LNCAP (cell line): ENCODE results near the gene GPRIN2.

Experiments
- TF ChIP-seq, protein P1 (sequence below): fragments of 450-650 bp; IDR thresholded peaks from 2 replicates; pipeline ENCODE4 v1.5.1; 2017; ENCODE audit warnings: mild to moderate bottlenecking

GPRIN2 gene

DNA sequence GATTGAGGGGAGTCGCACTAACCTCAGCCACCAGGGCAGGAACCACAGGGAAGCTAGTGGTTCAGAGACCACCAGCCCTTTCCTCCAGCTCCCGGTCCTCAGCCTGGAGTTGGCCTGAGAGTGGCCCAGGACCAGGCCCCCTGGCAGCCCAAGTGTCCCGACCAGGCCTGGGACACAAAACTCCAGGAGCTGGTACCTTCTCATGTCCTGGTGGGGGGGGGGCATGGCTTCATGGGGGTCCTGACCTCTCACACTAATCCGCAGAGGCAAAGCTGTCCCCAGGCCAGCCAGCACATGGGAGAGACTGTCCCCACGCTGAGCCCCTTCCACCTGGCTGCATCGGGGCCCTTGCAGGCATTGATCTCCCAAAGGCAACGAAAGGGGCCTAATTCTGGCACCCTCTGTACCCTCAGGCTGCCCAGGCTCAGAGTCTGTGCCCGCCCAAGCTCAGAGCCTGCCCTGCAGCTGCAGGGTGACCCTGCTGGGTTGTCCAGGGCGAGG is 28.2 kb downstream of the GPRIN2 start:
- TF ChIP-seq, protein P1, sequence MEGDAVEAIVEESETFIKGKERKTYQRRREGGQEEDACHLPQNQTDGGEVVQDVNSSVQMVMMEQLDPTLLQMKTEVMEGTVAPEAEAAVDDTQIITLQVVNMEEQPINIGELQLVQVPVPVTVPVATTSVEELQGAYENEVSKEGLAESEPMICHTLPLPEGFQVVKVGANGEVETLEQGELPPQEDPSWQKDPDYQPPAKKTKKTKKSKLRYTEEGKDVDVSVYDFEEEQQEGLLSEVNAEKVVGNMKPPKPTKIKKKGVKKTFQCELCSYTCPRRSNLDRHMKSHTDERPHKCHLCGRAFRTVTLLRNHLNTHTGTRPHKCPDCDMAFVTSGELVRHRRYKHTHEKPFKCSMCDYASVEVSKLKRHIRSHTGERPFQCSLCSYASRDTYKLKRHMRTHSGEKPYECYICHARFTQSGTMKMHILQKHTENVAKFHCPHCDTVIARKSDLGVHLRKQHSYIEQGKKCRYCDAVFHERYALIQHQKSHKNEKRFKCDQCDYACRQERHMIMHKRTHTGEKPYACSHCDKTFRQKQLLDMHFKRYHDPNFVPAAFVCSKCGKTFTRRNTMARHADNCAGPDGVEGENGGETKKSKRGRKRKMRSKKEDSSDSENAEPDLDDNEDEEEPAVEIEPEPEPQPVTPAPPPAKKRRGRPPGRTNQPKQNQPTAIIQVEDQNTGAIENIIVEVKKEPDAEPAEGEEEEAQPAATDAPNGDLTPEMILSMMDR = no peak

DNA sequence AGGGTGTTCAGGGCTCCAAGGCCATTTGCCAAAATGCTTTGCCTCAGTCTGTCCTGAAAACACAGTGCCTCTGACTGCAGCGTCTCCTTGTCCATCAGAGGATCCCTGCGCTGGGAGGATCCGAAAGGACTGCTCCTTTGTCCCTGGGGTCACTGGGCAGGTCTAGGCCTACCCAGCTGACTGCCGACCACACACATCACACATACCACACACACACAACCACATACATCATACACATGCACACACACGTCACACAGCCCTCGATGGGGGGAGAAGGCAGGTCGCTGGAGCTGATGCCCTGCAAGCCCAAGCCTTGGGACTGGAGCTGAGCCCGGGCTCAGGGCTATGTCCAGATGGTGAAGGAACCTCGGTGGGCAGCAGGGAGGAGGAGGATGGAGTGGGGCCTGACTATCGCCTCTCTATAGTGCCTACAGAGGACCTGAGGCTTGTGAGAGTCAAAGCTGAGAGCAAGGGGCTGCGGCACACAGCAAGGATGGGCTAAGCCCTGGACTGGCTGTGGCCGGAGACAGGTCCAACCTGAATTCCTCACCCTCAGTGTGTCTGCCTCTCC is 29.1 kb downstream of the GPRIN2 start:
- TF ChIP-seq, protein P1 = no peak

DNA sequence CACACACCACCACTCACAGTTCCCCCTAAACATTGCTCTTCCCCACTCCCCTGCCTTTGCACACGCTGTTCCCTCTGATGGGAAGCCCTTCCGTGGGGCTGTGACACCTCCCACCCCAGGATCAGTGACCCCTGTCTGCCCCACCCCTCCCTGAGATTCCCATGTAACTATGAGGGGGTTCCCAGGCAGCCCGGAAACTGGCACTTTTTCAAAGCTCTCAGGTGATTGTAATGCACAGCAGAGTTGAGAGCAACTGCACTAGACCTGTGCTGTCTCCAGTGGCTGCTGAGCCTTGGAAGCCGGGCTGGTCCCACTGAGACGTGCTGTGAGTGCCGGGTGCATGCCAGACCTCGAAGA is 29.8 kb downstream of the GPRIN2 start:
- TF ChIP-seq, protein P1 = no peak

DNA sequence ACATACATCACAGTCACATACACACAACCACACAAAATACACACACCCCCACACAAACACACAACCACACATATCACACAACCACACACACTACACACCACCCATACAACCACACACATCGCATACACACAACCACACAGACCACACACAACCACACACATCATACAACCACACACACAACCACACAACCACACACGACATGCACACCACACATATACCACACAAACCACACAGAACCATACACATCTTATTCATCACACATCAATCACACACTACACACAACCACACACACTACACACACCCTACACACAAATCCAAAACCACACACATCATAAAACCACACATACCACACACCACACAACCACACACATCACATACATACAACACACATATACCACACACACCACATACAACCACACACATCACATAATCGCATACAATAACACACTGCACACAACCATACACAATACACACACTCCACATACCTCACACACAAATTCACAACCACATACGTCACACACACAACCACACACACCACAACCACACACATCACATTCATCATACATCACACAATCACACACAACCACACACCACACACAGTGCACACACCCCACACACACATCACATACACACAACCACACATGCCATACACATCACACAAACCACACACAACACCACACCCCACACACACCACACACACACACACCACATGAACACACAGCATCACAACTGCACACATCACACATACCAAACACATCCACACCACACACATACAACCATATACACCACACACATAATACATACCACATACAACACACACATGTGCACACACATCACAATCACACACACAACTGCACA is 30.4 kb downstream of the GPRIN2 start:
- TF ChIP-seq, protein P1 = no peak

DNA sequence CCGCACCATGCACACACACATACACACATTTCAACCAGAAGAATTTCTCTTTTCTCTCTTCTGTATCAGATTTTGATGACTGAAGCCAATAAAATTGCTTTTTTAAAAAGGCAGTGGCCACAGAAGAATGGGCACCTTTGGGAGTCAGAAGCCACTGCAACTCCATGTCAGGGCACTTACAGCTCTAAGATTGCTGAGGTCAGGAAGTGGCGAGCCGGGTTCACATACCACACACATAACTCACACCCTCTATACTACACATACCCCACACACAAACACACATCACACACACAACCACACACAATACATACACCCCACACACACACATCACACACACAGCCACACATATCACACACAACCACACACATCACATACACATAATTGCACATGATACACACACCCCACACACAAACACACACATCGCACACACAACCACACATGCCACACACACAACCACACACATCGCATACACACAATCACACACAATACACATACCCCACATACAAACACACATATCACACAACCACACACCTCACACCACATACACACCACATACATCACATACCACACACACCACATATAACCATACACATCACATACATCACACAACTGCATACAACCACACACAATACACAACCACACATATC is 31.2 kb downstream of the GPRIN2 start:
- TF ChIP-seq, protein P1 = no peak

DNA sequence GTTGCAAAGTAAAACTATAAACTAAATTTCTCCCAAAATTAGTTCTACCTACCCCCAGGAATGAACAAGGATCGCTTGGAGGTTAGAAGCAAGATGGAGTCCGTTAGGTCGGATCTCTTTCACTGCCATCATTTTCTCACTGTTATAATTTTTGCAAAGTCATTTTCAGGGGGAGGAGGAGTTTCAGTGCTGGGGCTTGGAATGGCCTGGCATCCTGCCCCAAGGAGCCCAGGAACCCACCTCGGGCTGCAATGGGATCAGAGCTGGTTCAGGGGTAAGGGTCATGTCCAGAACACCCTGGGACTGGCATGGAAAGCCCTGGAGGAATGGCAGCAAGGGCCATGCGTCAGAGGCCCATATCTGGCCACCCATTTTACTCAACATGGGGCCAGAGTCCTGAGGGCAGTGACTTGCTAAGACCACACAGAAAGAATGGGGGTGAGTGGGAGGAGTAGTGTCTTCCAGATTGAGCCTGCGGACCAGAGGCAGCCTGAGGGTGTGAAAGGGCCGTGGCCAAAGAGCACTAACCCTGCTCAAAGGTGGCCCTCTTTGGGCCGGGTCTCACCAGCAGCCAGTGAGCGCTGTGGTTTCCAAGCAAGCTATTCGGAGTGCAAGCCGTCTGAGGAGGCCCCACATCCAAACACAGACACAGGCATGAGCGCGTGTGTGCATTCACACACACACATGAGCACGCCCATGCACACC is 31.8 kb downstream of the GPRIN2 start:
- TF ChIP-seq, protein P1 = no peak

DNA sequence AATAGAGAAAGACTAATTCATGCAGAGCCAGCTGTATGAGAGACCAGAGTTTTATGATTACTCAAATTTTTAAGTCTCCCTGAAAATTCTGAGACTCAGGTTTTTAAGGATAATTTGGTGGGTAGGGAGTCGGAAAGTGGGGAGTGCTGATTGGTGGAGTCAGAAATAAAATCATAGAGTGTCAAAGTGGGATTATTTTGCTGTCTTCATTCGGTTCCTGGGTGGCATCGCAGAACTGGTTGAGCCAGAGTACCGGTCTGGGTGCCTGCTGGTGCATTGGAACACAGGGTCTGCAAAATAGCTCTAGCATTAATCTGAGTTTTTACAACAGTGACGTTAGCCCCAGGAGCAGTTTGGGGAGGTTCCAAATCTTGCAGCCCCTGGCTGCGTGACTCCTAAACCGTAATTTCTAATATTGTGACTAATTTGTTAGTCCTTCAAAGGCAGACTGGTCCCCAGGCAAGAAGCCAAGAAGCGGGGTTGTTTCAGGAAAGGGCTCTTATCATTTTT is 32.4 kb downstream of the GPRIN2 start:
- TF ChIP-seq, protein P1 = no peak
